ENCODE data around the gene CCDC61.

DNA sequence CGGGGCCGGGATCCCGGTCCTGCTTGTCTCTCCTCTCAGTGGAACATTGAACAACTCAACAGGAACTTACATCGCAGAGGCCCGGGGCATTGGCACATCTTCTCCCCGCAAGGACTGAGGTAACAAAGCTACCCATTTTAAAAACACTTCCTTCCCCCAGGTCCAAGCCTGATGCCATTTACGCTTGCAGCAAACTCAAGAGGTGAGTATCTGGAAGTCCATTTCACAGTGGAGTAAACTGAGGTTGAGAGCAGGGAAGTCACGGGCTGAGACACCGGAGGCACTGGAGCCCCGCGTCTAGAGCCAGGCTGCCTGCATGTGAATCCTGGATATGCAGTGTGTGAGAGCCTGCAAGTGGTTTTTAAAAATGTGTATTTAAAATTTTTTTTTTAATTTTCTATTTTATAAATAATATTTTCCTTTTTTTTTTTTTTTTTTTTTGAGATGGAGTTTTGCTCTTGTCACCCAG is 28.1 kb downstream of the CCDC61 start:
- TF ChIP-seq EZH2 (IDR thresholded peaks at IDR 0.05; ENCODE audit: borderline replicate concordance, low read length) (no peak), CTCF (IDR thresholded peaks at IDR 0.05; ENCODE audit: low read length) (no peak)
